GM12878 (cell line): ENCODE results near the gene RHOT1. TPM values are rescaled to one million over a fixed set of nuclear protein-coding genes. Genes with fewer than 3 reads are reported as not detected.

Experiments
- ATAC-seq: fragments of 200-7000 bp; cut with Tn5 transposase; 3 replicates; pipeline ENCODE4 v1.9.1; 2020; ENCODE audit warnings: mild to moderate bottlenecking, moderate library complexity
- BruUV-seq: library from RNA; stranded (reverse); fragments of 400-500 nt; replicated peaks from 2 replicates; lab custom pipeline; 2021; lab: Mats Ljungman, UMichigan
- CTCF ChIA-PET: fragments of 300-600 bp; sonication (Branson Sonifier 250); formaldehyde crosslinking; extraction: SDS; loops from one replicate; lab custom pipeline; 2021; ENCODE audit warnings: inconsistent platforms; lab: Yijun Ruan, JAX
- POLR2A ChIA-PET: fragments of 350-600 bp; formaldehyde crosslinking; extraction: SDS; loops from one replicate; lab custom pipeline; 2021; ENCODE audit warnings: inconsistent platforms; lab: Charles Lee
- RAD21 ChIA-PET: fragments of 300-600 bp; sonication (Branson Sonifier 250); formaldehyde crosslinking; loops from one replicate; lab custom pipeline; 2023; ENCODE audit warnings: antibody characterized with exemption; ENCODE audit not compliant: unreplicated experiment; lab: Charles Lee
- SMC1A ChIA-PET: fragments of 300-600 bp; sonication (Branson Sonifier 250); formaldehyde crosslinking; loops from one replicate; lab custom pipeline; 2023; ENCODE audit not compliant: unreplicated experiment, uncharacterized antibody; lab: Charles Lee
- DNase-seq: peaks from one replicate; pipeline ENCODE4 v3.0.0-alpha.2; 2011; ENCODE audit warnings: low read depth, low spot score
- FAIRE-seq: peaks from 3 replicates; lab custom pipeline; 2011; peaks lifted over from hg19 to GRCh38; lab: Jason Lieb, UNC
- H2AFZ ChIP-seq: 2 replicates; pipeline ENCODE4 v1.6.0; 2011; ENCODE audit warnings: low read depth, low read length, control low read depth; ENCODE audit not compliant: control insufficient read depth
- H3K27ac ChIP-seq: 2 replicates; pipeline ENCODE4 v1.5.1; 2011; ENCODE audit warnings: control low read depth; ENCODE audit not compliant: control insufficient read depth, insufficient read depth
- H3K27me3 ChIP-seq, 2 experiments: replicated peaks in 1 of 2; 2 replicates each; pipeline versions ENCODE4 v1.6.0 to v1.6.1; 2011; ENCODE audit warnings: low read length in 1 of 2; ENCODE audit not compliant: control insufficient read depth in 2 of 2, insufficient read depth in 2 of 2
- H3K36me3 ChIP-seq, 2 experiments: 2 replicates each; pipeline ENCODE4 v1.5.1; 2011; ENCODE audit warnings: low read length in 1 of 2; ENCODE audit not compliant: control insufficient read depth in 2 of 2, insufficient read depth in 2 of 2
- H3K4me1 ChIP-seq: 2 replicates; pipeline ENCODE4 v1.6.1; 2011; ENCODE audit warnings: mild to moderate bottlenecking, low read length, moderate library complexity, mixed read lengths; ENCODE audit not compliant: control insufficient read depth, insufficient read depth
- H3K4me2 ChIP-seq: 2 replicates; pipeline ENCODE4 v1.6.0; 2011; ENCODE audit warnings: control low read depth; ENCODE audit not compliant: control insufficient read depth, insufficient read depth
- H3K4me3 ChIP-seq: fragments of 200-600 bp; sonication (generic); 2 replicates; pipeline ENCODE4 v1.5.1; 2016
- H3K79me2 ChIP-seq: 2 replicates; pipeline ENCODE4 v1.6.0; 2011; ENCODE audit warnings: low read length; ENCODE audit not compliant: control insufficient read depth, insufficient read depth
- H3K9ac ChIP-seq: 2 replicates; pipeline ENCODE4 v1.8.0; 2011; ENCODE audit warnings: low read length, control low read depth, mixed read lengths; ENCODE audit not compliant: control insufficient read depth, insufficient read depth
- H3K9me3 ChIP-seq: replicated peaks from 3 replicates; pipeline ENCODE4 v1.5.1; 2011; ENCODE audit warnings: mild to moderate bottlenecking, low read length; ENCODE audit not compliant: control insufficient read depth, insufficient read depth
- H4K20me1 ChIP-seq: 2 replicates; pipeline ENCODE4 v1.6.0; 2011; ENCODE audit not compliant: control insufficient read depth, insufficient read depth
- CBFB ChIP-seq: IDR thresholded peaks from 2 replicates; pipeline ENCODE4 v1.6.1; 2016; ENCODE audit warnings: antibody characterized with exemption, low read depth
- ETV6 ChIP-seq, 2 experiments: fragments of 450-650 bp in 1 of 2; IDR thresholded peaks in 1 of 2; conservative IDR thresholded peaks in 1 of 2; 2 replicates each; pipeline ENCODE4 v1.6.1; 2014; ENCODE audit warnings: antibody characterized with exemption in 1 of 2, borderline replicate concordance in 1 of 2, low read depth in 1 of 2, mild to moderate bottlenecking in 1 of 2, moderate library complexity in 1 of 2
- HCFC1 ChIP-seq: fragments of 150-350 bp; IDR thresholded peaks from 2 replicates; pipeline ENCODE4 v1.6.1; 2014; ENCODE audit warnings: low read length
- HDAC6 ChIP-seq: fragments of 200-600 bp; sonication (generic); IDR thresholded peaks from one replicate; pipeline ENCODE4 v1.8.0; 2017; ENCODE audit warnings: antibody characterized with exemption; ENCODE audit not compliant: unreplicated experiment
- IKZF1 ChIP-seq: fragments of 450-650 bp; conservative IDR thresholded peaks from 2 replicates; pipeline ENCODE4 v1.6.1; 2017; ENCODE audit warnings: antibody characterized with exemption, mild to moderate bottlenecking
- NR2C1 ChIP-seq: fragments of 450-650 bp; IDR thresholded peaks from 2 replicates; pipeline ENCODE4 v1.6.1; 2017; ENCODE audit warnings: antibody characterized with exemption, mild to moderate bottlenecking, moderate library complexity
- RBBP5 ChIP-seq: fragments of 200-600 bp; sonication (generic); conservative IDR thresholded peaks from 2 replicates; pipeline ENCODE4 v1.6.1; 2016
- REST ChIP-seq: IDR thresholded peaks from 2 replicates; pipeline ENCODE4 v1.6.1; 2012; ENCODE audit warnings: mild to moderate bottlenecking, low read depth, low read length
- WGBS: methylation state at CpG from one replicate; pipeline ENCODE4 v1.1.6; 2016; ENCODE audit warnings: low lambda C conversion rate; ENCODE audit not compliant: insufficient replicate concordance, insufficient coverage; ENCODE audit errors: missing lambda C conversion rate; 5-methylcytosine and 5-hydroxymethylcytosine counted together
- in situ Hi-C: fragments of 300-500 bp; cut with MboI; formaldehyde crosslinking; loops from 9 replicates; pipeline ENCODE4 v1.14.3; 2018; ENCODE audit warnings: mixed read lengths
- intact Hi-C: fragments of 100-400 bp; cut with micrococcal nuclease; formaldehyde crosslinking; loops from one replicate; pipeline ENCODE4 v1.14.2; 2022; ENCODE audit not compliant: unreplicated experiment
- polyA plus RNA-seq, 11 experiments: library from polyadenylated mRNA; depleted of rRNA in 4 of 11; unstranded in 6 of 11; stranded (reverse) in 5 of 11; fragments of >200 nt; fragmentation: Nextera tagmentation in 4 of 11; fragmentation: Illumina TruSeq in 1 of 11; extraction: Ambion mirVana in 4 of 11; extraction: Trizol in 1 of 11; gene quantifications; 1 replicate in 1 of 11; 2 replicates in 10 of 11; pipeline versions ENCODE4 v1.2.1 to v1.2.3, GENCODE V29; 2011 to 2016; ENCODE audit warnings: inconsistent platforms in 2 of 11, missing spikeins in 2 of 11, low read depth in 1 of 11
- total RNA-seq, 4 experiments: library from RNA; depleted of rRNA in 3 of 4; stranded (reverse); fragments of >200 nt in 3 of 4; fragmentation: Illumina TruSeq in 1 of 4; extraction: Trizol in 1 of 4; gene quantifications; 2 replicates each; pipeline versions ENCODE4 v1.2.1 to v1.2.3, GENCODE V29; 2013 to 2021
- TF ChIP-seq, protein P1 (sequence below): fragments of 450-650 bp; IDR thresholded peaks from 2 replicates; pipeline ENCODE4 v1.6.1; 2017; ENCODE audit warnings: mild to moderate bottlenecking, moderate library complexity
- TF ChIP-seq, protein P2 (sequence below): fragments of 150-350 bp; IDR thresholded peaks from 2 replicates; pipeline ENCODE4 v1.6.1; 2014; ENCODE audit warnings: mild to moderate bottlenecking, low read depth, low read length
- TF ChIP-seq, protein P3 (sequence below): fragments of 450-650 bp; conservative IDR thresholded peaks from 2 replicates; pipeline ENCODE4 v1.6.1; 2017; ENCODE audit warnings: mild to moderate bottlenecking, moderate library complexity

RHOT1 gene
- total and polyA plus RNA-seq, 10 of the 15 experiments (the other 5 are each of a cell fraction or from before 2014, with no cell fraction given) = 13.3 to 68.2 (median 22.8) TPM

GRCh38 chr17:32222621-32223020 is 80.3 kb downstream of the RHOT1 start (continued):
- TF ChIP-seq ETV6 (conservative IDR thresholded peaks at IDR 0.05 in 1 of 2, IDR thresholded peaks at IDR 0.05 in 1 of 2; ENCODE audit: borderline replicate concordance in 1 of 2, low read depth in 1 of 2) (no peak), HDAC6 (no peak), HCFC1 (no peak), NR2C1 (no peak), RBBP5 (no peak), CBFB (no peak)
- TF ChIP-seq, protein P1, sequence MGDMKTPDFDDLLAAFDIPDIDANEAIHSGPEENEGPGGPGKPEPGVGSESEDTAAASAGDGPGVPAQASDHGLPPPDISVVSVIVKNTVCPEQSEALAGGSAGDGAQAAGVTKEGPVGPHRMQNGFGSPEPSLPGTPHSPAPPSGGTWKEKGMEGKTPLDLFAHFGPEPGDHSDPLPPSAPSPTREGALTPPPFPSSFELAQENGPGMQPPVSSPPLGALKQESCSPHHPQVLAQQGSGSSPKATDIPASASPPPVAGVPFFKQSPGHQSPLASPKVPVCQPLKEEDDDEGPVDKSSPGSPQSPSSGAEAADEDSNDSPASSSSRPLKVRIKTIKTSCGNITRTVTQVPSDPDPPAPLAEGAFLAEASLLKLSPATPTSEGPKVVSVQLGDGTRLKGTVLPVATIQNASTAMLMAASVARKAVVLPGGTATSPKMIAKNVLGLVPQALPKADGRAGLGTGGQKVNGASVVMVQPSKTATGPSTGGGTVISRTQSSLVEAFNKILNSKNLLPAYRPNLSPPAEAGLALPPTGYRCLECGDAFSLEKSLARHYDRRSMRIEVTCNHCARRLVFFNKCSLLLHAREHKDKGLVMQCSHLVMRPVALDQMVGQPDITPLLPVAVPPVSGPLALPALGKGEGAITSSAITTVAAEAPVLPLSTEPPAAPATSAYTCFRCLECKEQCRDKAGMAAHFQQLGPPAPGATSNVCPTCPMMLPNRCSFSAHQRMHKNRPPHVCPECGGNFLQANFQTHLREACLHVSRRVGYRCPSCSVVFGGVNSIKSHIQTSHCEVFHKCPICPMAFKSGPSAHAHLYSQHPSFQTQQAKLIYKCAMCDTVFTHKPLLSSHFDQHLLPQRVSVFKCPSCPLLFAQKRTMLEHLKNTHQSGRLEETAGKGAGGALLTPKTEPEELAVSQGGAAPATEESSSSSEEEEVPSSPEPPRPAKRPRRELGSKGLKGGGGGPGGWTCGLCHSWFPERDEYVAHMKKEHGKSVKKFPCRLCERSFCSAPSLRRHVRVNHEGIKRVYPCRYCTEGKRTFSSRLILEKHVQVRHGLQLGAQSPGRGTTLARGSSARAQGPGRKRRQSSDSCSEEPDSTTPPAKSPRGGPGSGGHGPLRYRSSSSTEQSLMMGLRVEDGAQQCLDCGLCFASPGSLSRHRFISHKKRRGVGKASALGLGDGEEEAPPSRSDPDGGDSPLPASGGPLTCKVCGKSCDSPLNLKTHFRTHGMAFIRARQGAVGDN = no peak

DNA sequence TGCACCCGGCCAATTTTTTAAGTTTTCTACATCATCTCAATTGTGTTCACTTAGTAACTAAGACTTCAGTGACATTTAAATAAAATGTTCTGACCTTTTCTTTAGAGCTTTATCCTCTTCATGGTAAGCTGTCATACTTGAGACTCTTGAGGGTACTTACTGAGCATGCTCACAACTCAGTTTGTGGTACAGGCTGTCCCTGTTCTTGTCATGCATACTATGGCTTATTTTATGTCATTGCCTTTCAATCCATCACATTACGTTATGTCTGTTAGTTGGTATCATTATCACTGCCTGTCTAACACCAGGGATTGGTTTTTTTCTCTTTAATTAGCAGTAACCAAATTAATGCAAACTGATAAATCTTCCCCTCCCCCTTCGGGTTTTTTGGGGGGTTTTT is 81.4 kb downstream of the RHOT1 start:
- no peak overlapping the region for H2AFZ ChIP-seq
- ATAC-seq = no peak
- TF ChIP-seq REST (no peak), IKZF1 (no peak)
- TF ChIP-seq, protein P2, sequence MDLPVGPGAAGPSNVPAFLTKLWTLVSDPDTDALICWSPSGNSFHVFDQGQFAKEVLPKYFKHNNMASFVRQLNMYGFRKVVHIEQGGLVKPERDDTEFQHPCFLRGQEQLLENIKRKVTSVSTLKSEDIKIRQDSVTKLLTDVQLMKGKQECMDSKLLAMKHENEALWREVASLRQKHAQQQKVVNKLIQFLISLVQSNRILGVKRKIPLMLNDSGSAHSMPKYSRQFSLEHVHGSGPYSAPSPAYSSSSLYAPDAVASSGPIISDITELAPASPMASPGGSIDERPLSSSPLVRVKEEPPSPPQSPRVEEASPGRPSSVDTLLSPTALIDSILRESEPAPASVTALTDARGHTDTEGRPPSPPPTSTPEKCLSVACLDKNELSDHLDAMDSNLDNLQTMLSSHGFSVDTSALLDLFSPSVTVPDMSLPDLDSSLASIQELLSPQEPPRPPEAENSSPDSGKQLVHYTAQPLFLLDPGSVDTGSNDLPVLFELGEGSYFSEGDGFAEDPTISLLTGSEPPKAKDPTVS = no peak
- TF ChIP-seq, protein P3, sequence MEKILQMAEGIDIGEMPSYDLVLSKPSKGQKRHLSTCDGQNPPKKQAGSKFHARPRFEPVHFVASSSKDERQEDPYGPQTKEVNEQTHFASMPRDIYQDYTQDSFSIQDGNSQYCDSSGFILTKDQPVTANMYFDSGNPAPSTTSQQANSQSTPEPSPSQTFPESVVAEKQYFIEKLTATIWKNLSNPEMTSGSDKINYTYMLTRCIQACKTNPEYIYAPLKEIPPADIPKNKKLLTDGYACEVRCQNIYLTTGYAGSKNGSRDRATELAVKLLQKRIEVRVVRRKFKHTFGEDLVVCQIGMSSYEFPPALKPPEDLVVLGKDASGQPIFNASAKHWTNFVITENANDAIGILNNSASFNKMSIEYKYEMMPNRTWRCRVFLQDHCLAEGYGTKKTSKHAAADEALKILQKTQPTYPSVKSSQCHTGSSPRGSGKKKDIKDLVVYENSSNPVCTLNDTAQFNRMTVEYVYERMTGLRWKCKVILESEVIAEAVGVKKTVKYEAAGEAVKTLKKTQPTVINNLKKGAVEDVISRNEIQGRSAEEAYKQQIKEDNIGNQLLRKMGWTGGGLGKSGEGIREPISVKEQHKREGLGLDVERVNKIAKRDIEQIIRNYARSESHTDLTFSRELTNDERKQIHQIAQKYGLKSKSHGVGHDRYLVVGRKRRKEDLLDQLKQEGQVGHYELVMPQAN = no peak
- TF ChIP-seq, all 136 proteins: peak for 0
- Histone ChIP-seq H3K4me3 (no peak overlapping the region), H3K4me1 (peaks cover 21% of the 10 kb centered on the region), H3K9me3 (no peaks in the 10 kb centered on the region), H4K20me1 (no peaks in the 10 kb centered on the region), H3K36me3 (no peaks in the 10 kb centered on the region), H3K79me2 (no peaks in the 10 kb centered on the region), H3K27ac (no peak overlapping the region), H3K4me2 (no peak overlapping the region), H3K27me3 (no peaks in the 10 kb centered on the region), H3K9ac (no peak overlapping the region)
- CTCF ChIA-PET = interaction anchor here (1.0 to 2.3 kb wide), 3 partner anchors 14 to 95 kb away, joined by 3 to 8 read pairs (median 4); no protein-coding TSS in a partner anchor
- SMC1A ChIA-PET = no interaction called here
- 67% methylated on average over 3 of the region's 3 CpGs for WGBS
- POLR2A ChIA-PET = no interaction called here
- in situ Hi-C loops (no loop called here), intact Hi-C loops (no loop called here)
- no TSS peak for BruUV-seq
- RAD21 ChIA-PET = no interaction called here
- no peak for FAIRE-seq
- no peak for DNase-seq
